CD4-positive, alpha-beta T cell treated with Interferon alpha-2 for 1 hour (primary cell): ENCODE results near the gene SUN1.
A peak's percentile ranks its signal among the peaks of the same experiment; 100 is the strongest.
"Not testable (repeated sequence)": the region's sequence is repeated elsewhere in the genome, so short reads cannot be mapped to it uniquely, and the experiment has no call there.

Experiments used
- DNase-seq, 2 donors: peaks; one replicate each; pipeline ENCODE4 v3.0.0-alpha.2; 2020 to 2022

The SUN1 gene

GRCh38 chr7:832167-832967, at the start of gene SUN1:
TSS of gene SUN1 (plus strand) at chr7:832476. CDS start at chr7:832525, 49 bp downstream.
- DNase-seq: peak; percentile 59 to 71

GRCh38 chr7:782718-783449, 49.4 kb upstream of the SUN1 start:
- DNase-seq: no peak

GRCh38 chr7:783556-784490, 48.5 kb upstream of the SUN1 start:
- DNase-seq: no peak

GRCh38 chr7:784971-785370, 47.3 kb upstream of the SUN1 start:
- no peak for DNase-seq

- DNase-seq: no peak
Observed at GRCh38 chr7:785416-785815, 46.9 kb upstream of the SUN1 start.

GRCh38 chr7:786472-787255, 45.6 kb upstream of the SUN1 start:
- peak; percentile 53 to 72 for DNase-seq

GRCh38 chr7:787332-788240, 44.7 kb upstream of the SUN1 start:
- DNase-seq: no peak

GRCh38 chr7:791519-791918, 40.8 kb upstream of the SUN1 start:
- DNase-seq: no peak

GRCh38 chr7:794207-794606, 38.1 kb upstream of the SUN1 start:
- no peak for DNase-seq

GRCh38 chr7:794671-795329, 37.5 kb upstream of the SUN1 start:
- no peak for DNase-seq

- DNase-seq: not testable (repeated sequence)
Observed at GRCh38 chr7:796434-797169, 35.7 kb upstream of the SUN1 start.

GRCh38 chr7:798921-799470, 33.3 kb upstream of the SUN1 start:
- DNase-seq: no peak

GRCh38 chr7:800692-801091, 31.6 kb upstream of the SUN1 start:
- no peak for DNase-seq

- not testable (repeated sequence) for DNase-seq
Observed at GRCh38 chr7:801351-801750, 30.9 kb upstream of the SUN1 start.

GRCh38 chr7:801940-802381, 30.3 kb upstream of the SUN1 start:
- no peak for DNase-seq

GRCh38 chr7:802500-803242, 29.6 kb upstream of the SUN1 start:
- no peak for DNase-seq

GRCh38 chr7:803243-803635, 29.0 kb upstream of the SUN1 start:
- DNase-seq: no peak

GRCh38 chr7:803796-804195, 28.5 kb upstream of the SUN1 start:
- not testable (repeated sequence) for DNase-seq

- no peak for DNase-seq
Observed at GRCh38 chr7:805261-805660, 27.0 kb upstream of the SUN1 start.
